GM18868 (cell line): ENCODE results near the gene NOP14.
A peak's percentile ranks its signal among the peaks of the same experiment; 100 is the strongest.
"Not testable (repeated sequence)": the region's sequence is repeated elsewhere in the genome, so short reads cannot be mapped to it uniquely, and the experiment has no call there.

Experiments used
- ATAC-seq: cut with Tn5 transposase; IDR thresholded peaks from one replicate; pipeline ENCODE4 v1.9.1; 2021; ENCODE audit warnings: mild to moderate bottlenecking, moderate library complexity; ENCODE audit not compliant: unreplicated experiment

NOP14 gene

DNA sequence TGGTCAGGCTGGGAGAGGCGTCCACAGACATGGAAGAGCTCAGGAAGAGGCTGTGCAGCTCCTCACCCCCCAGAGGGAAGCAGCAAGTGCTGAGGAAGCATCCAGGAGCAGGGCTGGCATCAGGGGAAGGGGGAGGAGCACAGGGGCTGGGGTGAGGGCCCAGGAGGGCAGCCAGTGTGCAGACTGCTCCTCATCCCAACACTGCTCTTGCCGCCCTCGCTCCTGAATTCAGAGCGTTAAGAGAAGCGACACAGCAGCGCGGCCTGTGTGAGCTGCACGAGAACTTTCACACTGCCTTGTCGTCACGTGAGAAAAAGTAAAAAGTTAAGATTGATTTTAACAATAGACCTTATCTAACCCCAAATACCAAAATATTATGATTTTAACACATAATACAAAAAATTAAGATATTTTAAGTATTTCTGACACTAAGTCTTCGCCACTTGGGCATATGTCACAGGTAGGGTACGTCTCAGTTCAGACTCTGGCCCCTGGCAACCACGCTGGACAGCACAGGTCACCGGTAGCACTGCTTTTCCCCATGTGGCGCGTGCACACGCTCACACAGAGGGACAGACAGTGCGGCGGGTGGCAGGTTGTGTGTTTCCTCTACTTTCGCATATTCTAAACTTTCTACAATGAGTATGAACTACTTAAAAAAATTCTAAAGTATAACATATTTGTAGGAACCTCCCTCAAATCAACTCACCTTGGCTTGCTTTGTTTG is 19.7 kb downstream of the NOP14 start:
- no peak for ATAC-seq

DNA sequence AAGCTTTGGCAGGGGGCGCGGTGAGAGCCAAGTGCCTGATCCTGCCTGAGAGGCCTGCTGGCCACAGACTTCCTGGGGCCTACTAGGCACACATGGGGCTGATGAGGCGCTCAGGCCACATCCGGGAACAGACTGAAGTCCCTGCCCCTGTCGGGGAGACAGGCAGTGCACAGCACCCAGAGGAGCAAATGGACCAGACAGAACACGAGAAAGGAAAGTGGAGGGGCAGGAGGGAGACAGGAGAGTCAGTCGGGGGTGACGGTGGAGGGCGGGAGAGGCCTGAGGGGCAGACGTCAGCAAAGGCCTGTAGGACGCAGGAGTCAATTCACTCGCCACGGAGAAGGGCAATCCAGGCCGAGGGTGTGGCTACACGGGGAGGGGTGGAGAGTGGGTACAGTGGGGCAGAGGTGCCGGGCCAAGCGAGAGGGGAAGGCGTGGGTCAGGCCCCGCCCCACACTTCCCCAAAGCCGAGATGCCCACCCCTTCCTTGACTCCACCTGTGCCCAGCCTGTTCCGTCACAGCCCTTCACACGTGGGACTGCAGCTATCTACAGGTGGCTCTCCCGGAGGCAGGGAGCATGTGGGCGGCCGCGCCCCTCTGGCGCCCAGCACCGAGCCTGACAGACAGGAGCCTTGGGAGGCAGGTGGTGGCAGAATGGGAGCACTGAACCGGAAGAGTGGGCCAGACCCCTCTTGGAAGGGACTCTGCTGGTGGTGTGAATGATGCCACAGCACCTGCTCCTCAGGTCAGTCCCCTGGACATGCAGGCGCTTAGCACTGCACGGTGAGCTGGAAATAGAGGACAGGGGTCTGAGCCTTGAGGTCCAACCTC is 20.5 kb downstream of the NOP14 start:
- no peak for ATAC-seq

DNA sequence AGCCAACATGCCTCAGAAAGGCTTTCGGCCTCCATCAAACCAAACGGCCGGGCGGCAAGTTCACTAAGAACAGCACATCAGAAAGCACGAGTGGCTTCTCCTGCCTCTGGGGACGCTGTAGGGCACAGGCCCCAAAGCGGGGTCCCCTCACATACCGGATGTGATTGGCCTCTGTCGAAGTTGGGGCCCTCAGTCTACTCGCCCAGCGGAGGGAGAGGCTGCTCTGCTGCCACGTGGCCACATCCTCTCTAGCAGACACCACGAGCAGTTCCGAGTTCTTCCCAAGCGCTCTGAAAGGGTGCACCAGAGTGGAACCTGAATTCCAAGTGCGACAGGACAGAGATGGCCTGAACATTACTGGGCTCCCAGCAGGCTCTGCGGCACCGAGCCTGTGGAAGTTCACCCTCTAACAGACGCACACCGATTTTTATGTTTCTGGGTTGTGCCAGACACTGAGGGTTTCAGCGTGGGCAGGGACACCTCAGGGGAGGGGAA is 21.1 kb downstream of the NOP14 start:
- ATAC-seq = no peak

DNA sequence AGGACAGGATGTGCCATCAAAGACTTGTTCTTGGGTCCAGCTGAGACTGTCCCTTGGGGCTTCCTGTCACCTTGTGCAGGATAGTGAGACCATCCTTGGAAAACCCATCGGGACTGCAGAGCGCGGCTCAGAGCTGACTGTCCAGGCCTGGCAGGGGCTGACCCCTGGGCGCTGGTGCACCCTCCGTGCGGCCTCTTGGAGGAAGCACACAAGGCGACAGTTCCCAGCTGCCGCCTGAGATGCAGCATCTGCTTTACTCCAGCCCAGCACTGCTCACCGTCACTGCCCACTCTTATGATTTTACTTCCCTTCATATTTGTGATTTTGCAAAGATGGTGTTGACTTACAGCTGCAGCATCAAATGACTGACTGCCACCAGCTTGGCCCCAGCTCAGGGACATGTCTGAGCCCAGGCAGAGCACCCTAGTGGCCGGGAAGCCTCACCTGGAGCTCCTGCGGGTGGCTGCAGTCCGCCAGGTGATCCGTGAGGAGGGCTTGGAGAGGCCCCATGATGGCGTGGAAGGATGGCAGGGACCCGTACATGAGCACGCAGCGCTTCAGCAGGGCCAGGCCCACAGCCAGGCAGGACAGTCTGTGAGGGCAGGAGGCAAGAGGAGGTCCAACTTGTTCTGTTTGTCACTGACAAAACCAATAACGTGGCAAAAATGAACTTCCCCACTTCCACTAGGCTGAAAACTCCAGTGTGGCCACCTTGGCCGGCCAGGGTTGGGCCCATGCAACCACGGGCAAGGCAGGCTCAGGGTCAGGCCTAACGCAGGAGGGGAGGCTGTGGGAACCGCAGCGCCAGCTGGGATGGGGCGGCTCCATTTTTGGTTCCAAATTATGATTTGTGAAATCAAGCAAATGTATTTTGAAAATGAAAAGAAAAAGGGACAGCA is 21.8 kb downstream of the NOP14 start:
- ATAC-seq = no peak

DNA sequence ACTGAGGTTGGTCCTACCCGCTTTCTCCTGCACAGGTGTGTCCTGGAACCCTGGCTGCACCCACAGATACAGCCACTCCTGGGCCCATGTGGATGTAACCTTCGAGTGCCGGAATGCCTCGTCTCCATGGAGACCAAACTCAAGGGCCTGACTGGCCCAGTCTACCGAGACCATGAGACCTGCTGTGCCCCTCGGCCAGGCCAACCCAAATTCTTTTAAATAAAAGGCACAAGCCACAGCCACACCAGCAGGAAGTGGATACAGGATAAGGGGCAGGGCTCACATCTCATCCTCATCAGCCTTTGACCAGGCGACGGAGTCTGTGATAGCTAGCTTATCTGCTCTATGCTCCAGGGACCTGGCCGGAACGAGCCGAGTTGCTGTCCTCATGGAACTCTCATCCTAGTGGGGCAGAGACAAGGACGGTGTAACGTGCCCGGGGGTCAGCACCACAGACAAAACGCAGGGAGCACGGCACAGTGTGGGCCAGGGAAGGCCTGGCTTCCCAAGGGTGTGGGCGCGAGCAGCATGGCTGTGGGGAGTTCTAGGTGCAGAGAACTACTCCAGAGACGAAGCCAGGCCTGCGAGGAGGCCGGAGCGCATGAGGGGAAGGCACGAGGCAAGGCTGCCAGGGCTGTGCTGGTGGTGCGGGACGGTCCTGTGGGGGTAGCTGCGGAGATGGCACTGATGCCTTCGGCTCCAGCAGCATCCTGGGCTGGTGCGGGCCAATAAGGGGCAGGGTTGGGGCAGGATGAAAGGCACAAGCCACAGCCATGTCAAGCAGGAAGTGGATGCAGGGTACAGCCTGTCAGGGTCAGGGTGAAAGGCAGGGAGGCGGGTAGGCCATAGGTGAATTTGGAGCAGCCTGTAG is 22.7 kb downstream of the NOP14 start:
- ATAC-seq = no peak

DNA sequence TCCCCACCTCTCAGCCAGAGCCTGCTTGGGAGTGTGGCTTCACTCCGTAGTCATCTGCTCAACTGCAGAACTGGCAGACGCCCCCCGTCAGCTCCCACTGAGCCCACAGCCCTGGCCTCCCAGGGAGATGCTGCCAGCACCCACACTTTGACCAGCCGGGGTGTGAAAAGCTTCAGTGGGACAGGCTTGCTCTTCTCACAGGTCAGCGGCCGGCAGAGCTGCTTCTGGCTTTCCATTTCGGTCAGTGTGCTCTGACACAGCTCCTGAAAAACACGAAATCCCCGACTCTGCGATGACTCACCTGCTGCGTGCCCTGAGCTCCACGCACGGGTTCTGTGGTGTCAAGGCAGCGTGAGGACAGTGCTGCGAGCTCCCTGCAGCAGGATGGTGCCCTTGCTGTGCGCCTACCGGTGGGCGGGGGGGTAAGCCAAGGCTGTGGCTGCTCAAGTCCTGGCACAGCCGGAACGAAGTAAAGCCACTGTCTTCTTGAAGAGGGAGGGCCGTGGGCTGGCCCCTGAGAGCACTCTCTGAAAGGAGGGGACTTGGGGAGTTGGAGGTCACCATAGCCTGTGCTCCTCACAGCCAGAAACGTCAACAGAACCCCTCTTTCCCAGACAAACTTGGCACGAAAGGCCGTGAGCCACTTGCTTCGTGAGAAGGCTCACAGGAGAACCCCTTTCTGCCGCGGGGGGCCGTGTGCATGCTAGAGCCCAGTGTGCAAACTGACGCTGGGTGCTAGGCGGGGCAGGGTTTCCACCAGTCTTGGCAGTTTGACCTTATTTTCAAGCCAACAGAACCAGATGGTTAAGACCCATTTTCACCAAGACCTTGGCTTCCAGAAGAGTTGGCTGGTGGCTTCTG is 23.6 kb downstream of the NOP14 start:
- ATAC-seq = no peak

DNA sequence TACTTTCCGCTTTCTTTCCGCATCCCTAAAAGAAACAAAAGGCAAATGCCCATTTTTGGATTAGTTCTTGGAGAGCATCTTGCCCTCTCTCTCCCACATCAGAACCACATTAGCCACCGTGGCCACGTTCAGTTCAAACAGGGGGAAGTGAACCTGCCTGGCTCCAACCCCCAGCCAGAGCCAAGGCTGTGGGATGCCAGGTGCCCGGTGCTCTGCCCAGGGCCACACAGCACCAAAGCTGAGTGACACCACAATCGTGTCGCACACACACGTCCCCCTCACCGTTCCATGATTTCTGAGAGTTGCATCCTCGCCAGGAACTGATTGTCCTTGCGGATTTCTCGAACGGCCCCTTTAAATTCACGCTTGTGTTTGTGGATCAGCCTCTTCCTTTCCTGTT is 24.3 kb downstream of the NOP14 start:
- ATAC-seq = no peak

DNA sequence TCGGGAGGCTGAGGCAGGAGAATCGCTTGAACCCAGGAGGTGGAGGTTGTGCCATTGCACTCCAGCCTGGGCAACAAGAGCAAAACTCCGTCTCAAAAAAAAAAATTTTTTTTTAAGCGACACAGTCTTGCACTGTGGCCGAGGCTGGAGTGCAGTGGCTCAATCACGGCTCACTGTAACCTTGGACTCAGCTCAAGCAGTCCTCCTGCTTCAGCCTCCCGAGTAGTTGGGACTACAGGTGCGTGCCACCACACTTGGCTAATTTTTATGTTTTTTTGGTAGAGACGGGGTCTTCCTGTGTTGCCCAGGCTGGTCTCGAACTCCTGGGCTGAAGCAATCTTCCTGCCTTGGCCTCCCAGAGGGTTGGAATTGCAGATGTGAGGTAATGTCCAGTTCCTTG is 24.8 kb downstream of the NOP14 start:
- not testable (repeated sequence) for ATAC-seq

DNA sequence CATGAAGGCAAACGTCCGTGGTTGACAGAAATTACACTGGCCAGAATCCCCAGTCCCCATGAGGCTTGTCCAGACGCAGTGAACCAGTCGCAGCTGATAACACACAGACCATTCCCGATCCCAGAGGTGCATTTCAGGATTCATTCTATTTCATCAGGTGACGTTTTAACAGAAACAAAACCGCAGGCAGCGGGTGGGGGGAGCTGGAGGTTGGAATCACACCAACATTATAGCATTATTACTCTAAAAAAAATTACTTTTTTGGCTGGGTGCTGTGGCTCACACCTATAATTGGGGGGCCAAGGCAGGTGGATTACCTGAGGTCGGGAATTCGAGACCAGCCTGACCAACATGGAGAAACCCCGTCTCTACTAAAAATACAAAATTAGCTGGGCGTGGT is 25.2 kb downstream of the NOP14 start:
- ATAC-seq = no peak

DNA sequence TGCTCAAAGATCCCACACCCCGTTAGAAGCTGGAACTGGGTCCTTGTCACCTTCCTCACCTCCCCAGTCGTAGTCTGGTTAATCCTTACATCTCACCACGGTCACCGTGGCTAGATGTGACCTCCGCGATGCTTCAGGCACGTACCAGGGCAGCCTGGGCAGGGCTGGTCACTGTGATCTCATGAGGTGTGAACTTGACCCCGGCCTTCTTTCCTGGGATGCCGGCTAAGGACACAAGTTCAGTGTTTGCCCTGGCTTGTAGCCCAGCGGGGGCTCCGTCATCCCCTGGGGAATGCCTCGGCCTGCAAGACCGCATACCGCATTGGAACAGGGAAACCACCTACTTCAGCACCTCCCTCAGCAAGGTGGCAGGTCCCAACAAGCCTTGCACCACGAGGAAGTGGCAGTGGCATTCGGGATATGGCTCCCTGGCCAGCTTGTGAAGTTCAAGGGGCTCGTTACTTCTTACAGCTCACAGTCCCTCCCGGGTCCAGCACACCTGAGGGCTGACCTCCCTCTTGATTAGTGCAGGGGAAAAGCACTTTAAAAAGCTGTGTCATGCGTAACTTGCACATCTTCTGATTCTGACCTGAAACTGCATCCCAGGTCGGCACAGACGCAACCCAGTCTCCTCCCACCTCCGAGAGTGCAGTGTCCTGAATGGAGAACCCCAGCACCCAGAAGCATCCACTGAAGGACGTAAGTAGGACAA is 25.9 kb downstream of the NOP14 start:
- ATAC-seq = peak; percentile 26

DNA sequence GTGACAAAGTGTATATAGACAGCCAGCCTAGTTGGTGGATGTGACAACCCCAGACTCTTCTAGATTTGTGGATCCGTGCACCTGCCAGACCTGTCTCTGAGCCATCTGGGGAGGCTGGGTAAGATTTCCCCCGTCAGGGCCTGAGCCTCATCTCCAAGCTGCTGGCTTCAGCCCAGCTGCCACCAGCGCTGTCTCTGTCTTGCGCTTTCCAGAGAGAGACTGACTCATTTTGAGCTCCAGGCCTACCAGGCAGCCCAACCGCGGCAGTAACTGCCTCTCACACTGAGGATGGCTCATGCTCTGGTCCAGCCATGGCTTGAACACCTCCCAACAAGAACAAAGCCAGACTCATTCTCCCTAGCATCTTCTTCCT is 26.4 kb downstream of the NOP14 start:
- peak; percentile 30 for ATAC-seq

DNA sequence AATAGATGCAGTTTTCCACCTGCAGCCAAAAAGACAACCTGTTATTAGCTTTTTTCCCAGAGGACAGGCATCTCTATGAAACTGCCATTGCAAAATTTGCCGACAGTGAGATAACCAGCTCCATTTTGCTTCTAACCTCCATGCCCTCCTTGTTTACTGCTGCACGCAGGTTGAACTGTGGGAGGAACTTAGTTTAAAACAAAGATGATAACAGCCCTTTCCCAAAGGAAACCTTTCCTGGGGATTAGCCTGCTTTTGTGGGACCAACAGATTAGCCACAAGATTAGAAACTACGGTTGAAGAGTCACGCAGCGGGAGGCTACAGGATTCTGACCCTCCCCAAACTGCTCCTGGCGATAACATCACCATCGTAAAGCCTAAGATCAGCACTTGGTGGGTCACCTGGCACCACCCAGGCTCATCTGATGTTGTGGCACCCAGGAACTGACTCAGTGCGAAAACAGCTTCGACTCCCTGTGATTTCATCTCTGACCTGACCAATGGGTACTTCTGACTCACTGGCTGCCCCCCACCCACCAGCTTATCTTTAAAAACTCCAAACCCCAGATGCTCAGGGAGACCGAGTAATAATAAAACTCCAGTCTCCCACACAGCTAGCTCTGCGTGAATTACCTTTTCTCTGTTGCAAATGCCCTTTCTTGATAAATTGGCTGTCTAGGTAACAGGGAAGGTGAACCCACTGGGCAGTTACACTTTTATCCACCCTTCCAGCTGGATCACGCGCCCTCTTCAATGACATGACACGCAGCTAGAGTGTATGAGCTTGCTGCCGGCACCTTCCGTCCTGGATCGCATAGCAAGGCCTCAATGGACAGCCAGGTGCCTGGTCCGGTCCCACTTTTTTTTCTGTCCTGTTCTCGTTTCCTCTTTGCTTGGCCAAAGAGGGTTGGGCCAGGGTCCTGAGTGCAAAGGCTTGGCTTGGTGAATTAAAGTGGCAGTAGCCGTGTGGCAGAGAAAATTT is 27.2 kb downstream of the NOP14 start:
- no peak for ATAC-seq

DNA sequence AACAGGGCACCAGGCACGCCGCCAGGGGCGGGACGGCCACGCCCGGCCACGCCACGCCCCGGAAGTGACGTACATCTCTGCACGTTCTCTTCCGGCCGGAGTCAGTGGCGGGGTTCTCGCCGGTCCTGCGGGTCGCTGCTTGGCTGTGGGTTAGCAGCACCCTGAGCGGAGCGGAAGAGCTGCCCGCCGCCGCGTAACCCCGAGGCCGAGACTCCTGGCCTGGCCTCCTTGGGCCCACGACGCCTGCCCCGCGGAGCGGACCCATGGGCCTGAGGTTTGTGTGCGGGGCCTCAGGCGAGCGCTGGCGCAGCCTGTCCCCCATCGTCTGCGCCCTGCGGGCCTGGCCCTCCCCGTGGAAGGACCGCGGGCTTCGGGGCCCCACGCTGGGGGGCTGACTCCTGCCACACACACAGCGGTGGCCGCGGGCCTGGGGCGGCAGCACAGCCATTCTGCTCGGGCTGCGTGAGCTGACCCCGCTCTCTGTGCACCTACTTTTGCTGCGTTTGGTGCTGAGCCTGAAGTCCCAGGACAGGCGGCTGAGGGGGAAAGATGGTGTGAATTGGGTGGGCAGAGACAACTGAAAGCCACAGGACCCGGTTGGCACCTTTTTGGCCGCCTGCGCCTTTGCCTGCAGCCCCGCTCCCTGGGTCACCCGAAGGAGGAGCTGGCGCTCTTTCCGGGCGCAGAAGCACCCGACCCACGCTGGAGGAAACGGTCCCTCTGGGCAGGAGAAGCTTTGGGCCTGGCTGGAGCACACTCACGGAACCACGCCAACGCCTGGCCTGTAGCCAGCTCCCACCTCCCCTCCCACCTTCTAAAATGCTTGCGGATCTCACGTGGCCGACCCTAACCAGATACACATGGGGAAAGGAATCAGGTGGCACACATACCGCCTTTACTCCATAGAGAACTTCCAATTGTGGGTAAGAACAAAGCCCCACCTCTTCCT is 28.1 kb downstream of the NOP14 start:
- peak; percentile 35 for ATAC-seq

DNA sequence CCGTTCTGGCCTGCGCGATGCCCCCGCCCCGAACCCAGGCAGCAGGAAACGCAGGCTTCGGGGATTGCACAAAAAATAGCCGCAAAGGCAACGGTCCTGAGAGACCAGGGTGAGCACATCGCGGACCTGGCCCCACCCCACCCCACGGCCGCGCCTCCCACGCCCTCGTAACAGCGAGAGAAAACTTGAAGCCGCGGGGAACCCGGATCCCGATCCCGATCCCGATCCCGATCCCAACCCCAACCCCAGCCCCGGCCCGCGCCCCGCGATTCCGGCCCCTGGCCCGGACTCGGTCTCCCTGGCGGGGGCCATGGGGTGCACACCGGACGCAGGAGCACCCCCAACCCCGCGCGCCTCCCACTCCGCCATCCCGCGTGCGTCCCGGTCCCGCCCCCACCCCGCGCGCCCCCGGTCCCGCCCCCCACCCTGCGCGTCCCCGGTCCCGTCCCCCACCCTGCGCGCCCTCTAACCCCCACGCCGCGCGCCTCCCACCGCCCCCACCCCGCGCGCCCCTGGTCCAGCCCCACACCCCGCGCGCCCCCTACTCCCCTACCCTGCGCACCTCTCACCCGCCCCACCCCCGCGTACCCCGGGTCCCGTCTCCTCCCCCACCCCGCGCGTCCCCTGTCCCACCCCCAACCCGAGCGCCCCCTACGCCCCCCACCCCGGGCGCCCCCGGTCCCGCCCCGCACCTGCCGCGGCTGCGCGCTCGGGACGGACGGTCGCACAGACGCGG is 29.0 kb downstream of the NOP14 start:
- ATAC-seq = no peak

DNA sequence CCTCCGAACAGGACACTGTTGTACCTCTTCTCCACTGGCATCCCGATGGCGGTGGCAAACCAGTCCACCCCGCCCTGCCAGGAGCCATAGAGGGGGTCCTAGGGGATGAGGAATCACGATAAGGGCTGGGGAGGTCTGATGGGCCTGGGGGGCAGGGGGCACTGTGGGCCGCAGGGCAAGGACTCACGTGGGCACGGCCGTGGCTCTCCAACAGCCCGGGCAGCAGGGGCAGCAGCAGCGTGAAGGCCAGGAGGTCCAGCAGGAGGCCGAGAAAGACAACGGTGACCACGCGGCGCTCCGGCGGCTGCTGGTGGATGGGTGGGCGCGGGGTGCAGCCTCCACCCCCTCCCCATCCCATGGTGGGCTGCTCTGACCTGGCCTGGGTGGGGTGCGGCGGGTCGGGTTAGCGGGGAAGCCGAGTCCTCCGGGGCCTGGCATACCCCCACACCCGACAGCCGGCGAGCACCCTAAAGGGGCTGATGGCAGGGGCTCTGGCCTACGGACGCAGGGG is 29.6 kb downstream of the NOP14 start:
- ATAC-seq = no peak
